GM20000 (cell line): ENCODE measurements around the gene FGF6.

ENCODE experiments used
- DNase-seq: peaks from one replicate; pipeline ENCODE4 v3.0.0; 2012; ENCODE audit warnings: low spot score
- TF ChIP-seq, protein P1 (sequence below): IDR thresholded peaks from 2 replicates; pipeline ENCODE4 v1.5.1; 2012; ENCODE audit warnings: mild to moderate bottlenecking, control low read depth; ENCODE audit errors: extremely low read depth, missing control alignments

The FGF6 gene

GRCh38 chr12:4438834-4439596 lies 6.6 kb downstream of the FGF6 start:
- no peak for DNase-seq
- TF ChIP-seq, protein P1, sequence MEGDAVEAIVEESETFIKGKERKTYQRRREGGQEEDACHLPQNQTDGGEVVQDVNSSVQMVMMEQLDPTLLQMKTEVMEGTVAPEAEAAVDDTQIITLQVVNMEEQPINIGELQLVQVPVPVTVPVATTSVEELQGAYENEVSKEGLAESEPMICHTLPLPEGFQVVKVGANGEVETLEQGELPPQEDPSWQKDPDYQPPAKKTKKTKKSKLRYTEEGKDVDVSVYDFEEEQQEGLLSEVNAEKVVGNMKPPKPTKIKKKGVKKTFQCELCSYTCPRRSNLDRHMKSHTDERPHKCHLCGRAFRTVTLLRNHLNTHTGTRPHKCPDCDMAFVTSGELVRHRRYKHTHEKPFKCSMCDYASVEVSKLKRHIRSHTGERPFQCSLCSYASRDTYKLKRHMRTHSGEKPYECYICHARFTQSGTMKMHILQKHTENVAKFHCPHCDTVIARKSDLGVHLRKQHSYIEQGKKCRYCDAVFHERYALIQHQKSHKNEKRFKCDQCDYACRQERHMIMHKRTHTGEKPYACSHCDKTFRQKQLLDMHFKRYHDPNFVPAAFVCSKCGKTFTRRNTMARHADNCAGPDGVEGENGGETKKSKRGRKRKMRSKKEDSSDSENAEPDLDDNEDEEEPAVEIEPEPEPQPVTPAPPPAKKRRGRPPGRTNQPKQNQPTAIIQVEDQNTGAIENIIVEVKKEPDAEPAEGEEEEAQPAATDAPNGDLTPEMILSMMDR, result no peak

DNA sequence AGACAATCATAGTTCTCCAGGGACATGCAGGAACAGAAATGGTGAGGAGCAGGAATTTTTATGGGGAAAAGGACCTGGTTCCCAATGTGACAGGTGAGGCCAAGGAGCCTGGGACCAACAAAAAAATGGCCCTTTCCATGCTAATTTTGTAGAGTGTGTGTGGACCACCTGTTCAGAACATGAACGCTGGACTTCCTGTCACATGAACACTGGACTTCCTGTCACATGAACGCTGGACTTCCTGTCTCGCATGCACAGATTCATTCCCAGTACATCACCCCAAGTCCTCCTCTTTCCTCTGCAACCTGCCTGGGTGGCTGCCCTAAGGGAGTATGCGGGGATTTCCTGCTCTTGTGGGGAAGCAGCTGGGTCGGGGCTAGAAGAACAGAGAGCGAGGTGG lies 10.1 kb downstream of the FGF6 start:
- DNase-seq, result no peak
- TF ChIP-seq, protein P1, result no peak

DNA sequence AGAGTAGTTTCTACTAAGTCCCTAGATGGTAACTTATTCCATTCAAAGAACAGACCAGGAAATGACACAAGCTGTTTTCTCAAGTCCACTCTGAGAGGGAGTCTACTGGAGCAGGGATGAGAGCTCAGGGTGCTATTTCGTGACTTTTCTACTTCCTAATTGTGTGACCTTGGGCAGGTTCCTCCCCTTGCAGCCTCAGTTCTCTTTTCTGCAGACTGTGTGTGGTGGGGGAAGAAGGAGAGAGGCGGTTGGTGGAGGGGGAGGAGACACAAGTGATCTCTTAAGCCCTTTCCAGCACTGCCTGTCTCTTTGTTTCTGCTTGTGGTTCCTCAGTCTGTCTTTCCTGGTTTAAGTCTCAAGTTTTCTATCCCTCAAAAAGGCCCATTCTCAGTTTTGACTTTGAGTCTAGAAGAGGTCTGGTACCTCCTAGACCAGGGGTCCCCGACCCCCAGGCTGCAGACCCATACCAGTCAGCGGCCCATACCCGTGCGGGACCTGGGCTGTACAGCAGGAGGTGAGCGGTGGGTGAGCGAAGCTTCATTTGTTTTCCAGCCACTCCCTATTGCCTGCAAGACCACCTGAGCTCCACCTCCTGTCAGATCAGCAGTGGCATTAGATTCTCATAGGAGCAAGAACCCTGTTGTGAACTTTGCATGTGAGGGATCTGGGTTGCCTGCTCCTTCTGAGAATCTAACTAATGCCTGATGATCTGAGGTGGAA lies 10.7 kb downstream of the FGF6 start:
- no peak for DNase-seq

GRCh38 chr12:4434301-4434700 lies 11.3 kb downstream of the FGF6 start:
- TF ChIP-seq, protein P1, result no peak
- no peak for DNase-seq

More for the DNA sequence above, 10.7 kb downstream of the FGF6 start:
- TF ChIP-seq, protein P1, result no peak

DNA sequence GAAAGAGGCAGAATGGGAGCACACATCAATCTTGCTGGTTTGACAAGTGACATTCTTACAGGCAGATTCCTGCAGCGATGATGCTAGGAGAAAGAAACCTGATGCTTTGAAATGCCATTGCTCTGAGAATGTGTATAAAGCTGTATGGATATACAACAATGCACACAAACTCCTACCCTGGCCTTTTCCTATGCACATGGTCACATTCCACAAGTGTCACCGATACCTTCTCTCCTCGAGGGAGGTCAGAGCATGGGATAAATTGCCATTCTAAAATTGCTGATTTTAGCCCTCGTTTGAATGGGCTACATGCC lies 11.9 kb downstream of the FGF6 start:
- no peak for DNase-seq
- TF ChIP-seq, protein P1, result no peak

DNA sequence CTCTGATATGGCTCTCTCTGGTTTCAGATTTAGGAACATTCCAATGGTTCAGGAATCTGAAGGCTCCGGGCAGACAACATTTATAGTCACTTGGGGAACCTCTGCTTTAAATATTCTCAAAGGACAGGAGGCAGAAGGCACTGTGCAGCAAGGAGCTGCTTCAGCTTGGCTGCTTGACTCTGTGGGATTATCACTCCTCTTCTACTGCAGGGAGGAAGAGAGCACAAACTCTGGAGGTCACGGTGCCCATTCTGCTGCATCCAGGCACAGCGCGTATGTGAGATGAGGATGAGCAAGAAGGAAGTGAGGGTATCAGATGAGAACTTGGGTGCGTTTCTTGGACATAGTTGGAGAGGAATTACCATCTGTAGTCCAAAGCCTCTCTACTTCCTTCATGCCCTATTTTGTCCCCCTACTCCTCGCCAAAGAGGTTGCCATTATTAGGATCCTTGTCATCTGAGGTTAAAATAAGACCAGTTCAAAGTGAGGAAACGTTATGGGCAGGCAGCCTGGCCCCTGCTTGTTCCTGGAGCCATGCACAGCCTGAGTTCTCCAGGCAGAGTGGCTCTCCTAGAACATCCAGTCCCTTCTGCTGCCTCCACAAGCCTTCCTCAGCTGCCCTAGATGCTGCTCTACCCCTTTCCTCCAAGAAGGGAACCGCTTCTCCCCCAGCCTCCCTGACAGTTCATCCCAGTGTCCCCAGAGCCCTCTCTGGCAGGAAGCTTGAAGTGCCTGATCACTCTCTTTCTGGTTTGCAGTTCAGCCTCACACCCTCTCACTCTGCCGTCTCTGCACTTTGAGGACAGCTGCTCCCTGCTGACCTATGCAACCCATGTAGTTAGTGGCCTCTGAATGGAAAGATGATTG lies 12.5 kb downstream of the FGF6 start:
- TF ChIP-seq, protein P1, result no peak
- DNase-seq, result no peak

DNA sequence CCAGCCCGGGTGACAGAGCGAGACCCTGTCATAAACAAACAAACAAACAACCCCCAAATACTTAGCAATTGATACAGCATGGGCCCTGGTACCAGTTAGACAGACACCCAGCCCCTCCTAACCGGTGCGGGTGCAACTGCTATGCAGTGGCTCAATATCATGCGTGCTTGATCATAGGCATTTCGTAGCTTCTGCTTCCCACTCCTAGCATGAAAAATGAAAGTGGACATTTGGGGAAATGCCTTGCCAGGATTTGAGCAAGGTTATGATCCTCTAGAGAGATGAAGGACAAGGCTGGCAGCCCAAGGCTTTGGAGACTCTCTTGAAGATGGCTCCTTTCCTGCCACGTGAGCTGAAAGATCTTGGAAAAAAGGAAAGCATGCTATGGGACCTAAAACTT lies 13.7 kb downstream of the FGF6 start:
- DNase-seq, result no peak
- TF ChIP-seq, protein P1, result no peak
